Endothelial cell of umbilical vein (primary cell): Measurements from ENCODE around the gene SRRM3. TPM values are rescaled to one million over a fixed set of nuclear protein-coding genes. Genes with fewer than 3 reads are reported as not detected.

Experiments
- BruUV-seq: library from RNA; stranded (reverse); fragments of 400-500 nt; replicated peaks from 2 replicates; lab custom pipeline; 2021; lab: Mats Ljungman, UMichigan
- CTCF ChIA-PET: fragments of 300-600, 350-600 bp; sonication (Branson Sonifier 250); formaldehyde crosslinking; loops from one replicate; lab custom pipeline; 2021; ENCODE audit warnings: antibody characterized with exemption, inconsistent platforms; lab: Charles Lee
- POLR2A ChIA-PET: fragments of 300-600, 350-600 bp; sonication (Branson Sonifier 250); formaldehyde crosslinking; loops from one replicate; lab custom pipeline; 2021; ENCODE audit warnings: antibody characterized with exemption, inconsistent platforms; lab: Charles Lee
- DNase-seq: peaks from one replicate; pipeline ENCODE4 v3.0.0-alpha.2; 2011; ENCODE audit warnings: low read depth, low spot score
- FAIRE-seq: peaks from 2 replicates; lab custom pipeline; 2011; peaks lifted over from hg19 to GRCh38; lab: Jason Lieb, UNC
- H2AFZ ChIP-seq: 2 replicates; pipeline ENCODE4 v1.6.0; 2012; ENCODE audit warnings: low read depth, low read length, control low read depth, inconsistent platforms
- H3K27ac ChIP-seq: 2 replicates; pipeline ENCODE4 v1.5.1; 2011; ENCODE audit warnings: low read depth, mild to moderate bottlenecking, control low read depth, low read length, moderate library complexity; ENCODE audit not compliant: insufficient read depth
- H3K27me3 ChIP-seq, 2 experiments: 2 replicates each; pipeline versions ENCODE4 v1.6.0 to v1.6.1; 2011; ENCODE audit warnings: low read length in 2 of 2, mixed read lengths in 1 of 2; ENCODE audit not compliant: control insufficient read depth in 2 of 2, insufficient read depth in 2 of 2
- H3K36me3 ChIP-seq, 2 experiments: 2 replicates in 1 of 2; 3 replicates in 1 of 2; pipeline ENCODE4 v1.5.1; 2011; ENCODE audit warnings: low read length in 2 of 2, mild to moderate bottlenecking in 1 of 2, moderate library complexity in 1 of 2; ENCODE audit not compliant: control insufficient read depth in 2 of 2, insufficient read depth in 2 of 2; ENCODE audit errors: extremely low read depth in 1 of 2
- H3K4me1 ChIP-seq: 3 replicates; pipeline ENCODE4 v1.5.1; 2011; ENCODE audit warnings: mild to moderate bottlenecking, low read length; ENCODE audit not compliant: control insufficient read depth, insufficient read depth; ENCODE audit errors: extremely low read depth
- H3K4me2 ChIP-seq: 2 replicates; pipeline ENCODE4 v1.6.1; 2011; ENCODE audit warnings: low read length, control low read depth, mixed read lengths; ENCODE audit not compliant: insufficient read depth
- H3K4me3 ChIP-seq, 3 experiments: fragments of 200-600 bp in 1 of 3; sonication (generic), shearing (Covaris generic) in 1 of 3; replicated peaks in 1 of 3; 2 replicates each; pipeline ENCODE4 v1.5.1; 2011 to 2016; ENCODE audit warnings: control low read depth in 3 of 3, low read length in 3 of 3, mild to moderate bottlenecking in 2 of 3, inconsistent platforms in 1 of 3, low read depth in 1 of 3, moderate library complexity in 1 of 3; ENCODE audit not compliant: insufficient read depth in 1 of 3
- H3K79me2 ChIP-seq: 2 replicates; pipeline ENCODE4 v1.6.0; 2012; ENCODE audit warnings: low read length, inconsistent platforms; ENCODE audit not compliant: control insufficient read depth, insufficient read depth
- H3K9ac ChIP-seq: replicated peaks from 2 replicates; pipeline ENCODE3; 2011; ENCODE audit warnings: low read length, control low read depth; ENCODE audit not compliant: insufficient read depth; ENCODE audit errors: extremely low read depth
- H3K9me1 ChIP-seq: replicated peaks from 3 replicates; pipeline ENCODE4 v1.6.0; 2011; ENCODE audit warnings: mild to moderate bottlenecking, low read length; ENCODE audit not compliant: control insufficient read depth, insufficient read depth; ENCODE audit errors: extremely low read depth
- H3K9me3 ChIP-seq: replicated peaks from 2 replicates; pipeline ENCODE4 v1.5.1; 2012; ENCODE audit warnings: low read length, inconsistent platforms; ENCODE audit not compliant: control insufficient read depth, insufficient read depth
- H4K20me1 ChIP-seq: replicated peaks from 2 replicates; pipeline ENCODE3; 2011; ENCODE audit warnings: mild to moderate bottlenecking, low read length; ENCODE audit not compliant: control insufficient read depth, insufficient read depth; ENCODE audit errors: extremely low read depth
- EZH2 ChIP-seq: IDR thresholded peaks from 2 replicates; pipeline ENCODE4 v1.6.1; 2012; ENCODE audit warnings: borderline replicate concordance, low read depth, mild to moderate bottlenecking, moderate library complexity, low read length, inconsistent platforms; ENCODE audit not compliant: severe bottlenecking
- FOS ChIP-seq: IDR thresholded peaks from 2 replicates; pipeline ENCODE4 v1.6.1; 2011; ENCODE audit warnings: mild to moderate bottlenecking, low read length, moderate library complexity, borderline replicate concordance; ENCODE audit not compliant: insufficient read depth
- GATA2 ChIP-seq: IDR thresholded peaks from 2 replicates; pipeline ENCODE4 v1.7.0; 2011; ENCODE audit warnings: low read depth, mild to moderate bottlenecking, moderate library complexity, mixed read lengths, low read length; ENCODE audit not compliant: insufficient read length, insufficient read depth
- JUN ChIP-seq: IDR thresholded peaks from 2 replicates; pipeline ENCODE4 v1.6.1; 2011; ENCODE audit warnings: borderline replicate concordance, low read depth; ENCODE audit not compliant: insufficient read length, insufficient read depth
- MYC ChIP-seq: IDR thresholded peaks from one replicate; pipeline ENCODE4 v1.6.1; 2011; ENCODE audit warnings: mild to moderate bottlenecking, low read depth, low read length
- POLR2A ChIP-seq: IDR thresholded peaks from 2 replicates; pipeline ENCODE4 v1.6.1; 2012; ENCODE audit warnings: low read depth, mild to moderate bottlenecking, control low read depth, low read length
- POLR2AphosphoS5 ChIP-seq: IDR thresholded peaks from 2 replicates; pipeline ENCODE4 v1.6.1; 2012; ENCODE audit warnings: low read depth, mild to moderate bottlenecking, control low read depth, low read length, moderate library complexity; ENCODE audit not compliant: insufficient read depth
- dilution Hi-C: fragments of 300-500 bp; cut with MboI; formaldehyde crosslinking; loops from one replicate; pipeline ENCODE4 v1.15.0; 2019; ENCODE audit warnings: low sequenced_read_pairs; ENCODE audit not compliant: extremely low pct_ligation_motif_present
- intact Hi-C: fragments of 100-400 bp; cut with micrococcal nuclease; formaldehyde crosslinking; loops from one replicate; pipeline ENCODE4 v1.10.0; 2022
- polyA plus RNA-seq, 4 experiments: library from polyadenylated mRNA; depleted of rRNA in 3 of 4; stranded (reverse) in 3 of 4; unstranded in 1 of 4; fragments of >200 nt; gene quantifications; 2 replicates each; pipeline versions ENCODE4 v1.2.1 to v1.2.3, GENCODE V29; 2011 to 2012; ENCODE audit warnings: missing spikeins in 1 of 4
- total RNA-seq: library from RNA; stranded (reverse); gene quantifications from 2 replicates; pipeline ENCODE4 v1.2.3, GENCODE V29; 2021
- TF ChIP-seq, protein P1 (sequence below), 2 donors: IDR thresholded peaks; 1 replicate in 1 of 2; 2 replicates in 1 of 2; pipeline ENCODE4 v1.5.1; 2011; ENCODE audit warnings: low read length in 2 of 2, mild to moderate bottlenecking in 2 of 2, moderate library complexity in 2 of 2, control low read depth in 1 of 2, inconsistent platforms in 1 of 2, low read depth in 1 of 2; ENCODE audit not compliant: insufficient read depth in 1 of 2; ENCODE audit errors: extremely low read depth in 1 of 2
- TF ChIP-seq, protein P2 (sequence below): IDR thresholded peaks from 2 replicates; pipeline ENCODE4 v1.6.1; 2011; ENCODE audit not compliant: insufficient read depth, insufficient read length

Gene SRRM3
- total and polyA plus RNA-seq, 2 donors (not counting 3 experiments of a cell fraction or from before 2014, with no cell fraction given), result 4.4 to 5.4 TPM

DNA sequence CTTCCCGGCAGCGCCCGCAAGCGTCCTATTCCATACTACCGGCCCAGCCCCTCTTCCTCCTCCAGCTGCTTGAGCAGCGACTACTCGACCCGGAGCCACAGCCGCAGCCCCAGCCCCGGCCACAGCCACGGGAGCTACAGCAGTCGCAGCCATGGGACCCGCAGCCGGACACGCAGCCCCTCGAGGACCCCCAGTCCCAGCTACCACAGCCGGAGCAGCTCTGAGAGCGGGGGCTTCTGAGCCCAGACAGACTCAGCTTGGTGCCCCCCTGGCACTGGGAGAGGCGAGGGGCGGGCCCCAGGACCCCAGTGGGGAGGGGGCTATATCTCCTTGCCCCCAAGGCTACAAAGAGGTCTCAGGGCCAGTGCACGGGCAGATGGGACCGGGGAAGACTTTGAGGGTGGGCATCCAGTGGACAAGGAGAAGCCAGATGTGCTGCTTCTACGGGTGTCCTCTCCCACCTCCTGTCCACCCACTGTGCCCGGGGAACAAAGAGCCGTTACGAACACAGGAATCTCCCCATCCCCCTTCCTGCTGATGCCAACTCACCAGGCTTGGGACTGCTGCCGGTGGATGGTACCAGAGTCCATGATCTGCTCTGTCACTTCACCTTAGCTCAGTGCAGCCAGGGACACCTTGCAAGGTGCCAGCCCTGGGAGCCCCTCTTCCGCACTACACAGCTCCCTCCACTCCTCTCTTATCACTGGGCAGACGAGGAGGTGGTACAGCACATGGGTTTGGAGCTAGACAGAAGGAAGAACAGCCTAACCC is 84.1 kb downstream of the SRRM3 start:
- no peak for FAIRE-seq
- no TSS peak for BruUV-seq

More for the DNA sequence above, 84.1 kb downstream of the SRRM3 start:
- intact Hi-C loops, result no loop called here
- DNase-seq, result no peak
- H3K4me1 ChIP-seq, result peaks cover under 1% of the 10 kb centered on the region
- no peak overlapping the region for H3K9ac ChIP-seq
- peaks cover 0 to 2% of the 10 kb centered on the region in 2 experiments for H3K36me3 ChIP-seq
- H2AFZ ChIP-seq, result no peak overlapping the region
- no peaks in the 10 kb centered on the region for H3K9me3 ChIP-seq
- H4K20me1 ChIP-seq, result no peaks in the 10 kb centered on the region
- ChIA-PET POLR2A (no interaction called here), CTCF (interaction anchor here (0.9 to 1.8 kb wide), 3 partner anchors 12 to 29 kb away, joined by 3 to 8 read pairs (median 4); no protein-coding TSS in a partner anchor)
- no peaks in the 10 kb centered on the region for H3K9me1 ChIP-seq
- no peaks in the 10 kb centered on the region for H3K79me2 ChIP-seq
- H3K27me3 ChIP-seq, result peaks cover 6 to 9% of the 10 kb centered on the region in 2 experiments
- TF ChIP-seq JUN (no peak), POLR2A (no peak), GATA2 (no peak), MYC (no peak), FOS (no peak), POLR2AphosphoS5 (no peak), EZH2 (no peak)
- TF ChIP-seq, protein P1, sequence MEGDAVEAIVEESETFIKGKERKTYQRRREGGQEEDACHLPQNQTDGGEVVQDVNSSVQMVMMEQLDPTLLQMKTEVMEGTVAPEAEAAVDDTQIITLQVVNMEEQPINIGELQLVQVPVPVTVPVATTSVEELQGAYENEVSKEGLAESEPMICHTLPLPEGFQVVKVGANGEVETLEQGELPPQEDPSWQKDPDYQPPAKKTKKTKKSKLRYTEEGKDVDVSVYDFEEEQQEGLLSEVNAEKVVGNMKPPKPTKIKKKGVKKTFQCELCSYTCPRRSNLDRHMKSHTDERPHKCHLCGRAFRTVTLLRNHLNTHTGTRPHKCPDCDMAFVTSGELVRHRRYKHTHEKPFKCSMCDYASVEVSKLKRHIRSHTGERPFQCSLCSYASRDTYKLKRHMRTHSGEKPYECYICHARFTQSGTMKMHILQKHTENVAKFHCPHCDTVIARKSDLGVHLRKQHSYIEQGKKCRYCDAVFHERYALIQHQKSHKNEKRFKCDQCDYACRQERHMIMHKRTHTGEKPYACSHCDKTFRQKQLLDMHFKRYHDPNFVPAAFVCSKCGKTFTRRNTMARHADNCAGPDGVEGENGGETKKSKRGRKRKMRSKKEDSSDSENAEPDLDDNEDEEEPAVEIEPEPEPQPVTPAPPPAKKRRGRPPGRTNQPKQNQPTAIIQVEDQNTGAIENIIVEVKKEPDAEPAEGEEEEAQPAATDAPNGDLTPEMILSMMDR (IDR thresholded peaks at IDR 0.05; ENCODE audit: extremely low read depth in 1 of 2, insufficient read depth in 1 of 2, low read depth in 1 of 2, low read length in 2 of 2), result no peak
- TF ChIP-seq, protein P2, sequence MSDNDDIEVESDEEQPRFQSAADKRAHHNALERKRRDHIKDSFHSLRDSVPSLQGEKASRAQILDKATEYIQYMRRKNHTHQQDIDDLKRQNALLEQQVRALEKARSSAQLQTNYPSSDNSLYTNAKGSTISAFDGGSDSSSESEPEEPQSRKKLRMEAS, result no peak
- no peak overlapping the region for H3K4me3 ChIP-seq
- H3K4me2 ChIP-seq, result no peak overlapping the region
- H3K27ac ChIP-seq, result no peak overlapping the region
- dilution Hi-C loops, result no loop called here
